ENCODE measurements around the gene PTPMT1.

The PTPMT1 gene

DNA sequence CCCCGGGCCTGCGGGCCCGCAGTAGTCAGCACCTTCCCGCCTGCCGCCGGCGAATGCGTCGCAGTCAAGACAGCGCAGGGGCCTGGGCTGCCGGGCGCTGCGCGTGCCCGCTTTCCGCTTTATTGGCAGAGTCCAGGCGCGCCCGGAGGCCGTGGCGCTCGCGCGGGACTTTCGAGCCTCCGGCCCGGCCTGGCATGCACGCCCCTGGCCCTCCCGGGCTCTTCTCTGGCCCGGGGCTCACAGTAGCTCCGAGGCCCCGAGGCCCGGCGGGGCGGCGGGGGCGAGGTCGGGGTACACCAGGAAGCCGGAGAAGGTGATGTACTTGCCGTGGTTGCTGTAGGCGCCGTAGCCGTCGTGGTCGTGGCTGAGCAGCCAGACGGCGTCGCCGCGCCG, 24.2 kb downstream of the PTPMT1 start:
- H3K4me2 ChIP-seq (ENCODE audit: low read depth, low read length, poor library complexity, severe bottlenecking): no peak overlapping the region
- no peaks in the 10 kb centered on the region for H3K79me2 ChIP-seq (ENCODE audit: insufficient read depth, low read length)

DNA sequence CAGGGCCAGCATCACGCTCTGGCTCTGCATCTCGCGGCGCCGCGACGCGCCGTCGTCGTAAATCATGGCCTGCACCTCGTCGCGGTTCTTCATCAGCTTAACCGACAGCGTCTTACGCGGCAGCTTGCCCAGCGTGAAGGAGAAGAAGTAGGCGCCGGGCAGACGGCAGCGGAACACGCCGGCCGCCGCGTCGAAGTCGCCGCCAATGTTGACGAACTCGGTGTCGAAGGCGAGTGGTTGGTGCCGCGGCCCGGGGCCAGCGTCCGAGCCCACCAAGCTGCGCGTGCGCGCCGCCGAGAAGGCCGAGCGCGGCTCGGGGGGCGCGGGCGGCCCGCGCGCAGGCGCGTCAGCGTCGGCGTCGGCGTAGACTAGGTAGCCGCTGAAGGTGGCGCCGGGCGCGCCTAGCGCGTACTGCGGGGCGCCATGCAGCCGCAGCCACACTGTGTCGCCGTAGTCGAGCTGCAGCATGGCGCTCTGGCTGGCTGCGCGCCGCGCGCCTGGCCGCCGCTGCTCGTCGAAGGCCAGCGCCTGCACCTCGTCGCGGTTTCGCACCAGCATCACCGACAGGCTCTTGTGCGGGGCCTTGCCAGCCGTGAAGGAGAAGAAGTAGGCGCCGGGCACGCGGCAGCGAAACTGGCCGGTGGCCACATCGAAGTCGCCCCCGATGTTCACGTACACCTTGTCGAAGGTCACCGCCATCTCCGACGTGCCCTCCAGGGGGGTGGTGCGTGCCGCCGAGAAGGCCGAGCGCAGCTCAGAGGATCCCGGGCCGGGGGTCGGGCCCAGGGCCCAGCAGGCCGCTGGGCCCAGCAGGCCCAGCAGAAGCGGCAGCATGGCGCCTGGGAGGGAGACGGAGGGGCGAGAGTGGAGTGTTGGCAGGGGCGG, 24.8 kb downstream of the PTPMT1 start:
- Histone ChIP-seq H3F3A (ENCODE audit: insufficient read depth) (no peaks in the 10 kb centered on the region), H3K9me3 (ENCODE audit: insufficient read depth, low read length) (no peaks in the 10 kb centered on the region), H2AFZ (ENCODE audit: low read depth, low read length, severe bottlenecking) (no peak overlapping the region), H3K9ac (ENCODE audit: low read length) (no peak overlapping the region), H3K36me3 (ENCODE audit: low read length) (no peaks in the 10 kb centered on the region), H3K4me2 (ENCODE audit: low read depth, low read length, poor library complexity, severe bottlenecking) (no peak overlapping the region), H3K27me3 (ENCODE audit: low read length) (no peaks in the 10 kb centered on the region), H4K20me1 (ENCODE audit: low read depth, low read length) (no peaks in the 10 kb centered on the region), H3K4me3 (ENCODE audit: insufficient read depth, low read length, poor library complexity, severe bottlenecking) (no peak overlapping the region), H3K27ac (ENCODE audit: low read depth, low read length) (no peak overlapping the region), H3K9me2 (replicated peaks; ENCODE audit: insufficient read depth, low read length) (no peaks in the 10 kb centered on the region), H3K79me2 (ENCODE audit: insufficient read depth, low read length) (no peaks in the 10 kb centered on the region)
- TF ChIP-seq EZH2phosphoT487 (conservative IDR thresholded peaks at IDR 0.05; ENCODE audit: low read length) (no peak), CTCF (IDR thresholded peaks at IDR 0.05; ENCODE audit: insufficient read depth, low read length, poor library complexity, severe bottlenecking) (no peak)

More for the DNA sequence above, 24.2 kb downstream of the PTPMT1 start:
- no peaks in the 10 kb centered on the region for H3K36me3 ChIP-seq (ENCODE audit: low read length)
- H3K9me2 ChIP-seq (replicated peaks; ENCODE audit: insufficient read depth, low read length): no peaks in the 10 kb centered on the region
- H3K27ac ChIP-seq (ENCODE audit: low read depth, low read length): no peak overlapping the region
- no peaks in the 10 kb centered on the region for H3K27me3 ChIP-seq (ENCODE audit: low read length)
- no peaks in the 10 kb centered on the region for H3K9me3 ChIP-seq (ENCODE audit: insufficient read depth, low read length)
- no peaks in the 10 kb centered on the region for H4K20me1 ChIP-seq (ENCODE audit: low read depth, low read length)
- H3K9ac ChIP-seq (ENCODE audit: low read length): no peak overlapping the region
- H2AFZ ChIP-seq (ENCODE audit: low read depth, low read length, severe bottlenecking): no peak overlapping the region
- no peak overlapping the region for H3K4me3 ChIP-seq (ENCODE audit: insufficient read depth, low read length, poor library complexity, severe bottlenecking)
- no peak for TF ChIP-seq EZH2phosphoT487 (conservative IDR thresholded peaks at IDR 0.05; ENCODE audit: low read length)
- TF ChIP-seq CTCF (IDR thresholded peaks at IDR 0.05; ENCODE audit: insufficient read depth, low read length, poor library complexity, severe bottlenecking): no peak
- H3F3A ChIP-seq (ENCODE audit: insufficient read depth): no peaks in the 10 kb centered on the region

DNA sequence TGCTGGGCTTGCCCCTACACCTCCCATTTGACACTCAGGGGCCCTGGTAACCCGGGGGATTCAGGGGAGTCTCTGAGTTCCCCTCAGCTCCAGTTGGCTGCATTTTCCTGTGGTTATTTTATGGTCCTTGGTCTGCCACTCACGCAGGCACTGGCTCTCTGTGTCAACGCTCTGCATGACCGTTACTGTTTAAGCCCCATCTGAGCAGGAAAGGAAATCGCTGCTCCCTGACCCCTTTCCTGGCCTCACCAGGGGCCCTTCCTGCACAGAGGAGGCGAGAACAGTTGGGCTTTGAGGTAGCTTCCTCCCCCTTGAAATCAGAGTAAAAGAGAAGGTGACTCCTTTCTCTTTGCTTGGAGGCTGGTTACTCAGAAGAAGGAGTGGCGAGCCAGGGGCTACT, 26.4 kb downstream of the PTPMT1 start:
- TF ChIP-seq EZH2phosphoT487 (conservative IDR thresholded peaks at IDR 0.05; ENCODE audit: low read length) (no peak), CTCF (IDR thresholded peaks at IDR 0.05; ENCODE audit: insufficient read depth, low read length, poor library complexity, severe bottlenecking) (no peak)

More for the DNA sequence above, 26.4 kb downstream of the PTPMT1 start:
- Histone ChIP-seq H3K36me3 (ENCODE audit: low read length) (no peaks in the 10 kb centered on the region), H3K27me3 (ENCODE audit: low read length) (no peaks in the 10 kb centered on the region), H3K9me3 (ENCODE audit: insufficient read depth, low read length) (no peaks in the 10 kb centered on the region), H4K20me1 (ENCODE audit: low read depth, low read length) (no peaks in the 10 kb centered on the region), H3K4me2 (ENCODE audit: low read depth, low read length, poor library complexity, severe bottlenecking) (no peak overlapping the region), H2AFZ (ENCODE audit: low read depth, low read length, severe bottlenecking) (no peak overlapping the region), H3K27ac (ENCODE audit: low read depth, low read length) (no peak overlapping the region), H3K9ac (ENCODE audit: low read length) (no peak overlapping the region), H3K4me3 (ENCODE audit: insufficient read depth, low read length, poor library complexity, severe bottlenecking) (no peak overlapping the region), H3F3A (ENCODE audit: insufficient read depth) (no peaks in the 10 kb centered on the region), H3K9me2 (replicated peaks; ENCODE audit: insufficient read depth, low read length) (no peaks in the 10 kb centered on the region), H3K79me2 (ENCODE audit: insufficient read depth, low read length) (no peaks in the 10 kb centered on the region)
